DND-41 (cell line): ENCODE results near the gene MT1HL1.

Experiments used
- ATAC-seq: fragments of 200-7000 bp; cut with Tn5 transposase; 3 replicates; pipeline ENCODE4 v1.9.1; 2021; ENCODE audit warnings: low read depth; ENCODE audit not compliant: insufficient read depth
- DNase-seq: peaks from one replicate; pipeline ENCODE4 v3.0.0-alpha.2; 2020
- H2AFZ ChIP-seq: 2 replicates; pipeline ENCODE4 v1.6.0; 2012; ENCODE audit warnings: low read depth, low read length
- H3K27ac ChIP-seq: 2 replicates; pipeline ENCODE4 v1.5.1; 2012; ENCODE audit warnings: low read length, inconsistent platforms
- H3K27me3 ChIP-seq: fragments of 200-600 bp; sonication (generic); 2 replicates; pipeline ENCODE4 v1.6.0; 2012; ENCODE audit warnings: low read length, mild to moderate bottlenecking, inconsistent platforms; ENCODE audit not compliant: insufficient read depth, poor library complexity
- H3K36me3 ChIP-seq: 2 replicates; pipeline ENCODE4 v1.5.1; 2012; ENCODE audit warnings: low read length, inconsistent platforms; ENCODE audit not compliant: insufficient read depth
- H3K4me1 ChIP-seq: 2 replicates; pipeline ENCODE4 v1.5.1; 2012; ENCODE audit warnings: mild to moderate bottlenecking, low read length; ENCODE audit not compliant: insufficient read depth
- H3K4me2 ChIP-seq: 2 replicates; pipeline ENCODE4 v1.6.0; 2012; ENCODE audit warnings: mild to moderate bottlenecking, moderate library complexity, low read length, inconsistent platforms; ENCODE audit not compliant: insufficient read depth
- H3K4me3 ChIP-seq, 2 experiments: fragments of 200-600 bp in 1 of 2; shearing (Covaris generic) in 1 of 2; 2 replicates each; pipeline ENCODE4 v1.5.1; 2012 to 2016; ENCODE audit warnings: inconsistent platforms in 2 of 2, low read length in 2 of 2, mild to moderate bottlenecking in 2 of 2, low read depth in 1 of 2, moderate library complexity in 1 of 2
- H3K79me2 ChIP-seq: 2 replicates; pipeline ENCODE4 v1.6.0; 2012; ENCODE audit warnings: low read length, inconsistent platforms; ENCODE audit not compliant: insufficient read depth
- H3K9ac ChIP-seq: 2 replicates; pipeline ENCODE4 v1.6.0; 2012; ENCODE audit warnings: low read depth, mild to moderate bottlenecking, inconsistent platforms, low read length, moderate library complexity
- H3K9me3 ChIP-seq: 2 replicates; pipeline ENCODE4 v1.5.1; 2012; ENCODE audit warnings: low read length, moderate library complexity, mild to moderate bottlenecking, inconsistent platforms; ENCODE audit not compliant: insufficient read depth, severe bottlenecking
- H4K20me1 ChIP-seq: 2 replicates; pipeline ENCODE4 v1.6.0; 2012; ENCODE audit warnings: low read length; ENCODE audit not compliant: insufficient read depth
- CTCF ChIP-seq: IDR thresholded peaks from 2 replicates; pipeline ENCODE4 v1.5.1; 2012; ENCODE audit warnings: borderline replicate concordance, low read length, moderate library complexity, mild to moderate bottlenecking; ENCODE audit not compliant: poor library complexity, severe bottlenecking; ENCODE audit errors: extremely low read depth
- EZH2 ChIP-seq: IDR thresholded peaks from 3 replicates; pipeline ENCODE4 v1.6.1; 2012; ENCODE audit warnings: borderline replicate concordance, low read depth, mild to moderate bottlenecking, moderate library complexity, low read length, inconsistent platforms; ENCODE audit not compliant: severe bottlenecking

MT1HL1 gene

GRCh38 chr1:237032029-237032428 lies 27.8 kb upstream of the MT1HL1 start:
- no peak for ATAC-seq
- TF ChIP-seq EZH2 = no peak
- TF ChIP-seq CTCF = no peak
- Histone ChIP-seq H3K4me2 (no peak overlapping the region), H3K4me1 (no peaks in the 10 kb centered on the region), H2AFZ (no peak overlapping the region), H3K79me2 (no peaks in the 10 kb centered on the region), H3K4me3 (no peak overlapping the region), H3K36me3 (no peaks in the 10 kb centered on the region), H3K9ac (no peak overlapping the region), H3K27me3 (no peaks in the 10 kb centered on the region), H4K20me1 (no peaks in the 10 kb centered on the region), H3K27ac (no peak overlapping the region), H3K9me3 (no peaks in the 10 kb centered on the region)
- no peak for DNase-seq

- no peaks in the 10 kb centered on the region for H3K27me3 ChIP-seq
- ATAC-seq (no peak), DNase-seq (no peak)
- no peaks in the 10 kb centered on the region for H4K20me1 ChIP-seq
- H3K4me1 ChIP-seq = no peaks in the 10 kb centered on the region
- no peak overlapping the region for H3K4me3 ChIP-seq
- no peak overlapping the region for H2AFZ ChIP-seq
- H3K36me3 ChIP-seq = no peaks in the 10 kb centered on the region
- no peak overlapping the region for H3K4me2 ChIP-seq
- TF ChIP-seq CTCF (no peak), EZH2 (no peak)
- no peaks in the 10 kb centered on the region for H3K9me3 ChIP-seq
- H3K9ac ChIP-seq = no peak overlapping the region
- H3K27ac ChIP-seq = no peak overlapping the region
- H3K79me2 ChIP-seq = no peaks in the 10 kb centered on the region
Measured at GRCh38 chr1:237031480-237031879, 27.2 kb upstream of the MT1HL1 start.

GRCh38 chr1:237029850-237030535 lies 25.8 kb upstream of the MT1HL1 start:
- H4K20me1 ChIP-seq = no peaks in the 10 kb centered on the region
- no peaks in the 10 kb centered on the region for H3K27me3 ChIP-seq
- H3K4me1 ChIP-seq = no peaks in the 10 kb centered on the region
- no peak for ATAC-seq
- no peaks in the 10 kb centered on the region for H3K36me3 ChIP-seq
- H3K27ac ChIP-seq = no peak overlapping the region
- H3K79me2 ChIP-seq = no peaks in the 10 kb centered on the region
- H3K4me3 ChIP-seq = no peak overlapping the region
- H3K9ac ChIP-seq = no peak overlapping the region
- no peak overlapping the region for H2AFZ ChIP-seq
- TF ChIP-seq CTCF (no peak), EZH2 (no peak)
- DNase-seq = no peak
- H3K4me2 ChIP-seq = no peak overlapping the region
- H3K9me3 ChIP-seq = no peaks in the 10 kb centered on the region

- no peaks in the 10 kb centered on the region for H3K9me3 ChIP-seq
- DNase-seq = no peak
- no peaks in the 10 kb centered on the region for H4K20me1 ChIP-seq
Measured at GRCh38 chr1:237029240-237029639, 25.0 kb upstream of the MT1HL1 start.

More at GRCh38 chr1:237029240-237029639, 25.0 kb upstream of the MT1HL1 start:
- no peak overlapping the region for H3K4me2 ChIP-seq
- no peak overlapping the region for H3K27ac ChIP-seq
- H3K36me3 ChIP-seq = no peaks in the 10 kb centered on the region
- no peaks in the 10 kb centered on the region for H3K27me3 ChIP-seq
- no peak overlapping the region for H2AFZ ChIP-seq
- no peak overlapping the region for H3K4me3 ChIP-seq
- TF ChIP-seq CTCF (no peak), EZH2 (no peak)
- H3K9ac ChIP-seq = no peak overlapping the region
- ATAC-seq = no peak
- no peaks in the 10 kb centered on the region for H3K4me1 ChIP-seq
- no peaks in the 10 kb centered on the region for H3K79me2 ChIP-seq
